HL-60 (cell line): ENCODE measurements around the gene IGFLR1.

Source experiments
- DNase-seq, 2 experiments: peaks; one replicate each; pipeline ENCODE4 v3.0.0-alpha.2; 2010 to 2020; ENCODE audit warnings: low read depth in 1 of 2, low spot score in 1 of 2
- H3K27ac ChIP-seq: fragments of 250-450 bp; sonication (Bioruptor Pico); replicated peaks from 2 replicates; pipeline ENCODE4 v1.5.1; 2020; ENCODE audit warnings: mild to moderate bottlenecking, moderate library complexity
- H3K27me3 ChIP-seq: fragments of 250-450 bp; sonication (Bioruptor Pico); 2 replicates; pipeline ENCODE4 v1.5.1; 2021; ENCODE audit warnings: mild to moderate bottlenecking, moderate library complexity; ENCODE audit not compliant: insufficient read depth, poor library complexity, severe bottlenecking
- H3K4me3 ChIP-seq: replicated peaks from 2 replicates; pipeline ENCODE4 v1.5.1; 2011; ENCODE audit warnings: mild to moderate bottlenecking, control low read depth, low read length; ENCODE audit not compliant: insufficient read depth
- CTCF ChIP-seq: IDR thresholded peaks from one replicate; pipeline ENCODE4 v1.5.1; 2011; ENCODE audit warnings: low read length, control low read depth, inconsistent platforms; ENCODE audit not compliant: insufficient read depth
- GABPA ChIP-seq: IDR thresholded peaks from 2 replicates; pipeline ENCODE4 v1.6.1; 2012; ENCODE audit warnings: low read depth
- POLR2AphosphoS5 ChIP-seq: IDR thresholded peaks from 2 replicates; pipeline ENCODE4 v1.6.1; 2012; ENCODE audit warnings: low read depth
- REST ChIP-seq: IDR thresholded peaks from 2 replicates; pipeline ENCODE4 v1.6.1; 2012; ENCODE audit warnings: low read depth; ENCODE audit not compliant: insufficient replicate concordance
- SPI1 ChIP-seq: IDR thresholded peaks from 2 replicates; pipeline ENCODE4 v1.6.1; 2012; ENCODE audit warnings: low read depth, mild to moderate bottlenecking, borderline replicate concordance

IGFLR1 gene

GRCh38 chr19:35754370-35755130, 12.3 kb upstream of the IGFLR1 start:
- no peaks in the 10 kb centered on the region for H3K27me3 ChIP-seq
- DNase-seq, result no peak
- no peak overlapping the region for H3K27ac ChIP-seq
- no peak overlapping the region for H3K4me3 ChIP-seq
- TF ChIP-seq POLR2AphosphoS5 (no peak), SPI1 (no peak), REST (no peak)

GRCh38 chr19:35753634-35754369, 11.6 kb upstream of the IGFLR1 start:
- no peak overlapping the region for H3K27ac ChIP-seq
- H3K27me3 ChIP-seq, result no peaks in the 10 kb centered on the region
- DNase-seq, result no peak
- no peak overlapping the region for H3K4me3 ChIP-seq
- TF ChIP-seq CTCF (no peak), GABPA (no peak), SPI1 (no peak), POLR2AphosphoS5 (no peak), REST (no peak)

GRCh38 chr19:35752746-35753350, 10.6 kb upstream of the IGFLR1 start:
- no peak overlapping the region for H3K27ac ChIP-seq
- no peak overlapping the region for H3K4me3 ChIP-seq
- no peak for DNase-seq
- TF ChIP-seq GABPA (no peak), SPI1 (no peak), CTCF (no peak), REST (no peak), POLR2AphosphoS5 (no peak)
- no peaks in the 10 kb centered on the region for H3K27me3 ChIP-seq
